Activated CD8-positive, alpha-beta memory T cell treated with anti-CD3 and anti-CD28 coated beads for 24 hours (primary cell): ENCODE data around the gene ALKBH8.
"Not testable (repeated sequence)": the region's sequence is repeated elsewhere in the genome, so short reads cannot be mapped to it uniquely, and the experiment has no call there.

Experiments
- DNase-seq: peaks from one replicate; pipeline ENCODE4 v3.0.0-alpha.2; 2020

The ALKBH8 gene

GRCh38 chr11:107504981-107505380 is 60.6 kb downstream of the ALKBH8 start:
- DNase-seq: no peak

GRCh38 chr11:107501713-107502112 is 63.8 kb downstream of the ALKBH8 start:
- DNase-seq: no peak

- not testable (repeated sequence) for DNase-seq
Observed at GRCh38 chr11:107497371-107497770, 68.2 kb downstream of the ALKBH8 start.

GRCh38 chr11:107496011-107496410 is 69.5 kb downstream of the ALKBH8 start:
- DNase-seq: no peak

GRCh38 chr11:107494055-107494454 is 71.5 kb downstream of the ALKBH8 start:
- DNase-seq: no peak

DNA sequence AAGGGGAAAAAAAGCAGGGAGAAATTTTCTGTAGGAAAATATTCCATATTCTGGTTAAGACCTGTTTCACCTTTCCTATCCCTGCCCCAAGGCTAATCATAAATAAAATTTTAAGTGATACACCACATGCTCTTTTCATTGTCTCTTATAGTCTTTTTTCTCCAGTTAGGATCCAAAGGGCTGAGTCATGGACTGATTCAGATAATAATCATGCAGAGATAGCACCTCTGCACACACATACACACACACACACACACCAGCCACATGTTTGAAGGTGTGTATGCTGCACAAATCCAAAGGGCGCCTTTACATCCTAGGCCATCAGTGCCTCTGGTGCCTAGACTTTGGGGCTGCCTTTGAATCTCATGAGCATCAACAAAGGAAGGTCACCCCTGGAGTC is 72.4 kb downstream of the ALKBH8 start:
- DNase-seq: no peak

GRCh38 chr11:107490836-107491235 is 74.7 kb downstream of the ALKBH8 start:
- DNase-seq: no peak

DNA sequence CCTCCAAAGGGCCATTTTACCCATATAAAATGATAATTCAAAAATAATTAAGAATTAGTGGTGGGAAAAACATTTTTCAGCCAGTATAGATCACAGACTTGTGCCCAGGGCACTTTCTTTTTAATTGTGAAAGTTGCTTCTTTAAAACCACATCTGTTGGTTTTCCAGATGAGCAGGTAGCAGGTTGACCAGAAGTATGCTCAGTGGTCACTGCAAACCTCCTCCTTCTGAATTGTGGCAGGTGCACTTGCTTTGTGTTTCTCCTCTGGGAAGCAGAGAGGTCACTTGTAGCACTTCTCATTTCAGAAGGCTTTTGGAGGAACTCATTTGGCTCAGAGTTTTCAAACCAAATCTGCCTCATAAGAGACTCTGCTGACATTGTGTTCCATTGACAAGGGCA is 83.3 kb downstream of the ALKBH8 start:
- DNase-seq: no peak

GRCh38 chr11:107478922-107479321 is 86.6 kb downstream of the ALKBH8 start:
- DNase-seq: no peak

DNA sequence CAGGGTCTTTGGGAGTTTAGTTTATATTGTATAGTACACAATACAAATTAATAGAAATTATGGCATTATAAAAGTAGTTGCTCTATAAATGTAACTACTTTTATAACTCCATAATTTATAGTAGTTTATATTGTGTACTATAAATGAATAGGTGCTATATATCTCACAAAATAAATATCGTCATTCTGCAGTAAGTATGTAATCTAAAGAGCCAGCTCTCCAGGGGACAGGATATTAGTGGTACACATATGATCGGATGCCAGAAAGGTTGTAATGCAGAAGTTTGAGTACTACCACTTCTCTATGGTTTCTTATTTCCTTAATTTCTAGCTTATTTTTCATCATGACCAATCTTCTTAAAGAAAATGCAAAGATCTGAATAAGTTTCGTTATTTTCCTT is 87.7 kb downstream of the ALKBH8 start:
- DNase-seq: no peak

GRCh38 chr11:107473792-107474191 is 91.7 kb downstream of the ALKBH8 start:
- no peak for DNase-seq

GRCh38 chr11:107472966-107473365 is 92.6 kb downstream of the ALKBH8 start:
- DNase-seq: no peak

DNA sequence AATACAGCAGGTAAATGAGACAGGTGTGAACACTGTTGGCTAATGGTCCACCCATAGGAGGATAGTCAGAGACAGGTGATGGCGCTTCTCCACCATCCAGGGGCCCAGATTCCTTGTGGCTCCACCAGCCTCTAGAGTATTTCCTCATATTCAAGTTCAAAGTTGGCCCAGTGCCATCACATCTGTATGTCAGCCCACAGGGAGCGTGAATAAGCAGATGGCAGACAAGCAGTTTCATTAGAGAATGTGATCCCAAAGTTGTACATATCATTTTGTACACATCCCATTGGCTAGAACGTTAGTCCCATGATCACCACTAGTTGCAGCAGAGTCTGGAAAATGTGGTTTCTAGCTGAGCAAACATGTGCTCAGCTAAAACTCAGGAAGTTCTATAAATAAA is 96.9 kb downstream of the ALKBH8 start:
- DNase-seq: no peak

DNA sequence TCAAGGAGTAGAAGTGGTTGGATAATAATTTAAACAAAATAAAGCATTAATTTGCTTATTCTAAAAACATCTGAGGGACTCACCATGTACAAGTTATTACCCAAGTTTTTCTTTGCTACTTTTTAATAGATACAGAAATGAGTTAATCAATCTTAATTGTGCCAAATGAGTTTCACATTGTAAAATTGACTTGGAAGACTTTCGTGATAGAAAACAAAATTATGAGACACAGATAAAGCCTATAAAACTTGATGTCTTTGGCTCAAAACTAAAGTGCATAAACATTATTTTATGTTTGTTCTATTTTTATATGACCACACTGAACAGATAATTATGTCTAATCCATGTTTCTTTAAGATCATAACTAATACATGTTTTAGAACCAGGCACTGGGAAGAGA is 97.8 kb downstream of the ALKBH8 start:
- no peak for DNase-seq

DNA sequence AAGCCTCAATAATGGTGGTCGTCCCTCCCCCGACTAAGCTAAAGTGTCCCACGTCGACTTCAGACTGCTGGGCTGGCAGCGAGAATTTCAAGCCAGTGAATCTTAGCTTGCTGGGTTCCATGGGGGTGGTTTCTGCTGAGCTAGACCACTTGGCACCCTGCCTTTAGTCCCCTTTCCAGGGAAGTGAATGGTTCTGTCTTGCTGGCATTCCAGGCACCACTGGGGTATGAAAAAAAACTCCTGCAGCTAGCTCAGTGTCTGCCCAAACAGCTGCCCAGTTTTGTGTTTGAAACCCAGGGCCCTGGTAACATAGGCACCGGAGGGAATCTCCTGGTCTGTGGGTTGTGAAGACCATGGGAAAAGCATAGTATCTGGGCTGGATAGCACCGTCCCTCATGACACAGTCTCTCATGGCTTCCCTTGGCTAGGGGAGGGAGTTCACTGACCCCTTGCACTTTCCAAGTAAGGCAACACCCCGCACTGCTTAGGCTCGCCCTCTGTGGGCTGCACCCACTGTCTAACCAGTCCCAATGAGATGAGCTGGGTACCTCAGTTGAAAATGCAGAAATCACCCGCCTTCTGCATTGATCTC is 99.2 kb downstream of the ALKBH8 start:
- not testable (repeated sequence) for DNase-seq

DNA sequence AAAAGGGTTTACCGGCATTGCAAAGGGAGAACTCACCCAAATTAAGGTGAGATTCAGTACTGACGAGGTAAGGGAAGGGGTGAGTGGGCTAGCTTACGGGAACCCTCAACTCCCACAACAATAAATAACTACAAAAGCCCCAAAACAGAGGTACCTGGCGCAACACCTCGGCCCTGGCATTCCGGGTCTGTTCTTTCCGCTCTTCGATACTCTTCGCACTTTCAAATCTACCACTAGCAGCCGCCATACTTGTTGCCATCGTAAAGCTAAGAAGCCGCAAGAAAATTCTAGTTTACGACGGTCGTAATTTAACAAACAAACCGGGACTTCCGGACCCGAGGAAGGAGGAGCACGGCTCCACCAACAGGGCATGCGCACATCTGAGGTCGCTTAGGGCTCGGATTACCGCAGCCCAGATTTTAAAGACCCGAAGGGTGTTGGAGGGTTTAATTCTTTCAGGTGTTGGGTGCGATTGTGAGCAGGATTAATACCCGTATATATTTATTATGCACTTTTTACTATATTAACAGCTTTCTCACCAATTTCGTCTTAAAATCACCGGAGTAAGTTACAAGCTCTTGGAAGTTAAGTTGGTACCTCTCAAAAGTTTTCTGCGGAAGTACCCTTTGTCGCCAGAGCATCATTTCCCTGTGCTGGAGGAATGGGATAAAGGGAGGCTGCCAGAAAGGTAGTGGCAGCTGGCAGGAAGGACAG is 107.8 kb downstream of the ALKBH8 start, which contains the start of gene CWF19L2:
Gene CWF19L2, minus strand, starts transcription at position 268 of the 714 bp plus-strand sequence. Its CDS starts 9 bp downstream, at position 259.
- DNase-seq: peak; percentile 87

GRCh38 chr11:107457205-107457557 is 108.4 kb downstream of the ALKBH8 start:
- DNase-seq: no peak

GRCh38 chr11:107453594-107454286 is 111.8 kb downstream of the ALKBH8 start:
- DNase-seq: no peak
